IPS-18c (cell line): Measurements from ENCODE around the gene CEBPE.

ENCODE experiments used
- H3K4me3 ChIP-seq: 2 replicates; pipeline ENCODE4 v1.7.0; 2013; ENCODE audit warnings: low read depth, mild to moderate bottlenecking, low read length, moderate library complexity; ENCODE audit not compliant: insufficient read depth
- H3K9me3 ChIP-seq: one replicate; pipeline ENCODE4 v1.6.1; 2013; ENCODE audit warnings: mild to moderate bottlenecking, low read length, moderate library complexity; ENCODE audit not compliant: control insufficient read depth, insufficient read depth

Gene CEBPE

DNA sequence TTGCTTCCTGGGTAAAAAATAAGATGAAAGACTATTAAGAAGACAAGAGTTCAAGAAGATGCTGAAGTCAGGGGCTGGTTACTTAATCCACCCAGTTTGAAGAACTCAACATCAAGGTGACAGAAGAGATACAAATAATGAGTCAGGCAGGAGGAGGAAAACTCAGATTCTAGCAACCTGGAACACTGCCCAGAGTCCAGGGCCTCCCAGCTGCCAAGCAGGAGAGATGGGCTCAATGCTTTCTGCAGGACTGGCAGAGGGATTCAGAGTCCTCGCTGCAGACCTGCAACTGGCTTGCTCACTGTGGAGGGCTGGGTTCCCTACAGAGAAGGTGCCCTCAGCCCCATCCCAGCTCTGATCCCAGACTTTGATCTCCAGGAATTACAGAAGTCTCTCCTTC lies 28.6 kb upstream of the CEBPE start:
- no peak overlapping the region for H3K4me3 ChIP-seq
- peaks cover 1% of the 10 kb centered on the region for H3K9me3 ChIP-seq

DNA sequence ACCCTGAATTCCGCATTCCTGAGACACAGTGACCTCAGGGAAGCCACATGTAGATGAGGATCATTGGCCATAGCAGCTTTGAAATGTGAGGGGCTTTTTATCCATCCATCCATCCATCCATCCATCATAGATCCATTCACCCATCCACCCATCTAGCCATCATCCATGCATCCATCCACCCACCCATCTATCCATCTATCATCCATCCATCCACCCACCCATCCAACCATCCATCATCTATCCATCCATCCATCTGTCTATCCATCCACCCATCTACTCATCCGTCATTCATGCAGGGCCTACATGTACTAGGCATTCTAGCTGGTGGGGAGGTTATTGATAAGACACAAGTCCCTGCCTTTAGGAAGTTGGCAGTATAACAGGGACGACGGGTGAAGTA lies 27.9 kb upstream of the CEBPE start:
- no peak overlapping the region for H3K4me3 ChIP-seq

DNA sequence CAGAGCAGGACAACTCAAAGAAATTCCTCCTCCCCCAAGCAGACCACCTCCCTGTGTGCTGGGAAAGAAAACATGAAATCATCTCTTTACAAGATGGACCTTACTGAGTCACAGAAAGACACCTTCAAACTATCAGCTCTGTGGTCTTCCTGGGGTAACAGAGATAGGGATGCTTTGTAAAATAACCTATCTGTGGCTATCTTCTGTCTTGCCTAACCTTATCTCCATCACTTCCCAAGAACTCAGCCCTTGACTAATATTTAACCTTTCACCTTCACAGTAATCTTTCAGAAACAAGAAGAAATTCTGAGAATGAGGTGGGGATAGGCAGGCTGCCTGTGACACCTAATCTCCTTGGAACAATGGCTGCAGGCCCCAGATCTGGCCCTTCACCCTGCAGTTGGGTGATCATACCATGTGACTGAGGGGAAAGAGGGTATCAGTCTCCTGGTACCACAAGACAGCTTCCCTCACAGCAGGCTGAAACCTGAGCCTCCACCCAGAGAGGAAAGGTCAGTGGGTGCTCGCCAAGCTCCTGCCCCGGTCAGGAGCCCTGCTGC lies 27.4 kb upstream of the CEBPE start:
- H3K9me3 ChIP-seq: no peaks in the 10 kb centered on the region
- H3K4me3 ChIP-seq: no peak overlapping the region

More for the DNA sequence above, 27.9 kb upstream of the CEBPE start:
- no peaks in the 10 kb centered on the region for H3K9me3 ChIP-seq

DNA sequence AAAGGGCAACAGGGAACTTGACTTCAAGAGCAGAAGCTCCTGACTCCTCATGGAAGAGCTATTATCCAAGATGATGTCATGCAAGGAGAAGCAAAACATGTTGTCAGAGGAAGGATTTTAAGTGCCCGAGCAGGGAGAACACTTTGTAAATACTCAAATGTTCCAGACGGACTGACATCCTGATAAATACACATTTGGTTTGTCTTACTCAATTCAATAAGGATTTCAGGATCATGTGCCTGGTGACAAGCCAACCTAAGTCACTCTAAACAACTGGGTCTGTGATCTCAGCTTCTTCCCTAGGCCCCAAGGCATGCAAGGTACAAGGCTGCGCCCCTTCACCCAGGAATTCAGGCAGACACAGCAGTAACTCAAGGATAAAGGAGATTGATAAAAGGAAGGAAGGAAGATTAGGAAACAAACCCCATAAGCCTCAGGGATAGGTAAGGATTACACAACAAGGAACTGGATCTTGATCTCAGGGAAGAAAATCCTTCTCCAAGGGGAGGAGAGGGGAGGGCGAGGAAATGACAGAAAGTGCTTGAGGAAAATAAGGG lies 26.8 kb upstream of the CEBPE start:
- Histone ChIP-seq H3K9me3 (no peaks in the 10 kb centered on the region), H3K4me3 (no peak overlapping the region)

DNA sequence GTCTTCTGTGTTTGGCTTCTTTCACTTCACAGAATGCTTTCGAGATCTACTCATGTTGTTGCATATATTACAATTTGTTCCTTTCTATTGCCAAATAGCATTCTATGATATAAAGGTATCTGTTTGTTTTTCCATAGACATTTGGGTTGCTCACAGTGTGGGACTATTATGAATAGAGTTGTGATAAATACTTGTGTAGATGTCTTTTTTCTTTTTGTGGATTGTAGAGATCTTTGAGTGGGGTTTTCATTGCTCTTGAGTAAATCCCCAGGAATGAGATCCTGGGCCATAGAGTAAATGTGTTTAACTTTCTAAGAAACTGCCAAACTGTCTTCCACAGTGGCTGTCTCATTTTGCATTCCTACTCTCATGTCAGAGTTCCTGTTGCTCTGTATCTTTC lies 24.9 kb upstream of the CEBPE start:
- Histone ChIP-seq H3K9me3 (no peaks in the 10 kb centered on the region), H3K4me3 (no peak overlapping the region)

DNA sequence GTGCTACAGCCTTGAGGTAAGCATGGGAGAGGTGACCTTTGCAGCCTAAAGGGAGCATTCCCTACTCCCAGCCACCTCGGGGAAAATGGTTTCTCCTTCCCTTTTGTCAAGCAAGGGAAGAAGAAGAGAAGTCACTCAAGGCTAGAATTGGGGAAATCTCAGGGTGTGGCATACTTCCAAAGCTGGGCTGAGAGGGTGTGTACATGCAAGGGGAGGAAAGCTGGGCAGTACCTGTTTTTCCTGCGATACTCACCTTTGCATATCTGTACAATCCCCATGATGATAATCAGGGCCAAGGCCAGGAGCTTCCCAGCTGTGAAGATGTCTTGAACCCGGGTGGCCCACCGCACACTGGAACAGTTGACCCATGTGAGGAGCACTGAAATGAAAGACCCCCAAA lies 23.8 kb upstream of the CEBPE start:
- Histone ChIP-seq H3K4me3 (no peak overlapping the region), H3K9me3 (no peaks in the 10 kb centered on the region)

DNA sequence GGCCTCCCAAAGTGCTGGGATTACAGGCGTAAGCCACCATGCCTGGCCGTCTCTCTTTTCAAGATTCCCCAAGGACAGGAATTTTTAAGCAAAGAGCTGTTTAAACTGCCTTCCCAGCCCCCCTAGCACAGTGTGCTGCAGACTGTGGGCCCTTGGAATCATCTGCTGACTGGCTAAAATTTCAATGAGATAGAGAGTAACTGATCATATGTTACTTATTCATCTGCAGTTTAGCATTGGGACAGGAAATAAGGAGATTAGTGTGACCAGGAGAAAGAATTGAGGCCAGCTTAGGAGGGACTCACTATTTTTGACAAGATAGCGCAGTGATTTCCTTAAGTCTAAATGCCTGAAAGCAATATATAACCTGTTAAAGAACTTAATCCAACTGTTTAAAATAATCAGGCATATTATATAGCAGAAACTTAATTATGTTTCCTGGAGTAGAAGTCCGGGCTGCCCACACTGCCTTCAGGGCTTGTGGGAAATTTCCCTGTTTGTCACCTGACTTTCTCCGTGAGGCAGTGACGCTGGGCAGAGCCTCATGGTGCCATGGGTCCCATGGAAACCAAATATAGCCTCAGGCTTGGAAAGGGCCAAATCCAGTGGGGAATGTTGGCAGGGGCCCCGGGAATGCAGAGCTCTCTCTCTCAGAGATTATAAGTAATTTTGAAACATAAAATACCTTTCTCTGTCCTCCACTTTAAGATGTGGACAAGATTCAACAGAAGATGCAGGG lies 22.8 kb upstream of the CEBPE start:
- no peaks in the 10 kb centered on the region for H3K9me3 ChIP-seq
- no peak overlapping the region for H3K4me3 ChIP-seq

DNA sequence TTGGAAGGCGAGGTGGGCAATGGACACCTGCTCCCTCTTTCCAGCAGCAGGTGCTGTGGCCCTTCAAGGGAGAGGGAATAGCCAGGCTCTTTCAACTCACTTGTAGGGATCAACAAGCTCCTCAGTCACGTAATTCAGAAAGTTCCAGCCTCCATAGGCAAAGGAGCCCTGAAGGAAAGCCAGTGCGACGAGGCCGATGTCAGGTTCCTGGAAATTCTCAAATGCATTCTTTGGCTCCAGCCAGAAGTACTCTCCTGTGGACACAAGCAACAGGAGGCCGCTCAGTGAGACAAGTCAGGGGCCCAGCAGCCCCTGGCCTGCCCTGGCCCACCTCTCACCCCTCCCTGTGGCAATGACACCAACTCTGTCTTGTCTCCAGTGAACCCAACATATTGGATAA lies 21.3 kb upstream of the CEBPE start:
- Histone ChIP-seq H3K9me3 (no peaks in the 10 kb centered on the region), H3K4me3 (no peak overlapping the region)

DNA sequence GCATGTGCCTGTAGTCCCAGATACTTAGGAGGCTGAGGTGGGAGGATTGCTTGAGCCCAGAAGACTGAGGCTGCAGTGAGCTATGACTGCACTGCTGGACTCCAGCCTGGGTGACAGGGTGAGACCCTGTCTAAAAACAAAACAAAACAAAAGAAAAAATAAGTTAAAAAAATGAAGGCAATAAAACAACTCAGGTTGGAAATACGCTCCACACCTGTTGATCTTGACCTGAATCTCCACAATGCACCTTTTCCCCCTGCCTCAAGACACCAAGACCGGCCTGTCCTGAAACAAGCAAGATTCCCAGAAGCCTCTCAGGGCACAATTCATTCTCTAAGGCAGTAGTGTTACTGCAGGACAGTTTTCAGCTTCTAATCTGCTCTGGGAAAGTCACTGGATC lies 20.8 kb upstream of the CEBPE start:
- Histone ChIP-seq H3K9me3 (no peaks in the 10 kb centered on the region), H3K4me3 (no peak overlapping the region)

DNA sequence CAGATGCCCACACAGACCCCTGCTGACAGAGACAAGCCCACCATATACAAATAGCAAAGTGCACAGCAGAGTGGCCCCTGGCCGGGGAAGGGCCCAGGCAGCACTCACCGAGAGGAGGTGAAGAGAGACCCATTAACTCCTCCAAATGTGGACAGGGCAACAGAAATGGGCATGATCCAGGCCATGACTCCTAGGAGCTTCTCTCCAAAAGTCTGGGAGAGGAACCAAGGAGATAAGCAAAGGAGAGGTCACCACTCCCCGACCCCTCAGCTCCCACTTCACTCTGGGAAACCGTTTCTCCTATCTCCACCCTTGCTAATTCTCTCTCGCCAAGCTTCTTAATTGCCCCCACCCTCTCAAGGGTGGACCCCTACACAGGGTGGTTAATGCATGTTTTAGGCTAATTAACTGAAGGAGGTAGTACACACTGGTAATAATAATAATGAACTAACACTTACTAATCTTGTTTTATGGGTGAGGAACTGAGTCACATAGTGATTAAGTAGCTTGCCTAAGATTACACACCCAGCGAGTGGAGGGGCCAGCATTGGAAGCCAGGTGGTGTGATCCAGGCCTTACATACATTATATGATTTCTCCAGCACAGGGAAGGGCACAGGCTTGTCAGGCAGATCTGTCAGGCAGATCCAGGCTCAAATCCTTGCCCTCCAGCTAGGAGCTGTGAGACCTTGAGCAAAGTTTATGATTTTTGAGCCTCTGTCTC lies 18.9 kb upstream of the CEBPE start:
- H3K9me3 ChIP-seq: no peaks in the 10 kb centered on the region
- H3K4me3 ChIP-seq: no peak overlapping the region

DNA sequence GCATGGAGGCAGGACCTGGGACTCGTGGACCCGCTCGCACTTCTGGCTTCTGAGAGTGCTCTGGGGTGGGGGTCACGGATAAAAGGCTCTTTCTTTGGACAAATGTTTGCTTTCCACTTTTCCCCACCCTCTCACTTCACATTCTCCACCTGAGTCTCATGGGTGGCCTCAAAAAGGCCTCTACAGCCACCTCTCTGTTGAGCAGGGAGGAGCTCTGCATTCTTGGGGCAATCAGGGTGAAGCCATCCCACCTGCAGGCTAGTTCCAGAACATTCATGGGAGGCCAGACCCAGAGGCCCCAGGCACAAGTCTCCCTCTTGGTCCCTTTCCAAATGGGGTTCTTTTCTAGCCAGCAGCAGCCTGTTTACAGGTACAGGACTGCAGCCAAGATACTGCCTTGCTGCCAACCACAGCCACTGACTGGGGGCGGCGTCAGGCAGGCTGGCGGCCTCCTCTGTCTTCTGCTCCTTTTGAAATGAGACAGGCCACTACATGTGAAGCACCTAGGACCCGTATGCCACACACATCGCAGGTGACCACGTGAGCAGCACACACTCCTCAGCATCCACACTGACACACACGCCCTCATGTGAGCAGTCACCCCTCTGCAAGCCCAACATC lies 18.2 kb upstream of the CEBPE start:
- no peak overlapping the region for H3K4me3 ChIP-seq
- no peaks in the 10 kb centered on the region for H3K9me3 ChIP-seq

DNA sequence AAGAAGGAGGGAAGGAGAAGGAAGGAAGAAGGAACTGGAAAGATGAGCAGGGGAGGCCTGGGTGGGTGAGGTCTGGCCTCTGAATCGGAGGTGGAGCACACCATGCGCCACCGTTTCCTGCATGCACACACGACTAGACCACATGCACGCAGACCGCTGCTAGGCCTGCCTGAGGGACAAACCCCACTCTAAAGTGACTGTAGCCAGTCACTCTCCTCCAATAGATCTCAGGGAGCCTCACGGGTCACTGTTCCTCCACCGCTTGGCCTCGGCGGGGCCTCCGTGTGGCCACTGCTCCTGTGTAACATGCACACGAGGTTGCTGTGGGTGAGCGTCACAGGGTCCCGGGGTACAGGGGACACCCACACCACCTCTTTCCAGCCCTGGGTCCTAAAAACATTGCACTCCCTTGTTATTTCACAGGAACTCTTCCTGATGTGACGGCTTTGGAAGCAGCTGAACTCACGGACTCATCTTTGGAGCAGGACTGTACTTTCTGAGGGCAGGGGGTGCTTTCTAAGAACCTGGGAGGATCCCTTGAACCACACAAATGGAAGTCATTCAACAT lies 17.6 kb upstream of the CEBPE start:
- no peaks in the 10 kb centered on the region for H3K9me3 ChIP-seq
- no peak overlapping the region for H3K4me3 ChIP-seq

DNA sequence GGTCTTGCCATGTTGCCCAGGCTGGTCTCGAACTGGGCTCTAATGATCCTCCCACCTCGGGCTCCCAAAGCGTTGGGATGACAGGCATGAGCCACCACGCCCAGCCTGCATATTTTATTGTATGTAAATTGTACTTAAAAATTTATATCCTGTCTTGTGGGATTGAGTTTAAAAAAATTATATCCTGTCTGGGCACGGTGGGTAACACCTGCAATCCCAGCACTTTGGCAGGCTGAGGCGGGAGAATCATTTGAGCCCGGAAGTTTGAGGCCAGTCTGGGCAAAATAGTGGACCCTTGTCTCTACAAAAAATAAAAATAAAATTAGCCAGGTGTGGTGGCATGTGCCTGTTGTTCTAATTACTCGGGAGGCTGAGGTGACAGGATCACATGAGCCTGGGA lies 13.9 kb upstream of the CEBPE start:
- Histone ChIP-seq H3K9me3 (no peaks in the 10 kb centered on the region), H3K4me3 (no peak overlapping the region)

DNA sequence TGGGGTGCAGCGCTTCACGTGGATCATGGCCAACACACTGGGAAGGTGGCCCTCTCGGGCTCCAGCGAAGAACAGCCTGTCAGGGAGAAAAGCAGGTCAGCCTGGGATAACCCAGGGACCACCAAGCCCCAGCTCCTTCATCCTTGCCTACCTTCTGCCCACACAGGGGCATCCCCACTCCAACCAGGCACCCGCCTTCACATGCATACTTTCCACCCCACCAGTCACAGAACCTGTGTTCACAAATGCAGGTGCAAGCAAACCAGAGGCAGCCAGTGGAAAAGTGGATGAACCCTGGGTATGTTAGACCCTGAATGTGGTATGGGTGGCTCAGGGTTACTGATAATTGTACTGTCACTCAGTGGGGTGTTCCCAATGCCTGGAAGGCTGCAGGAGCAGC lies 12.4 kb upstream of the CEBPE start:
- Histone ChIP-seq H3K4me3 (no peak overlapping the region), H3K9me3 (no peaks in the 10 kb centered on the region)

DNA sequence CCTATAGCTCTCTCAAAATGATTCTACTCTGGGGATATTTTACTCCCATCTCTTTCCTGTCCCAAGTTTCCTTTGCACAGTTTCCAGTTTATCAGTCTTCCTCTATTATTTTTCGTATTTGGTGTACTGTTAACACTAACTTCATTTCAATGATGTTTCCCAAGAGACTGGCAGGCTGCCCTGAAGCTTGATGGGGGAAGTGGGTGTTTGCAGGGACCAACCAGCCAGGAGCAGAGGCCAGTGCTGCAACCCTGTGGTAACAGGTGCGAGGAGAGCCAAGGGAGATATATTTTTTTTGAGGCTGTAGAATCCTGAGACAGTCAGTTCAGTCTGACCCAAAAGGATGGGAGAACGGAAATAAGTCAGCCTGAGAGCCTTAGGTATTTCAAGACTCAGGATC lies 11.8 kb upstream of the CEBPE start:
- no peaks in the 10 kb centered on the region for H3K9me3 ChIP-seq
- no peak overlapping the region for H3K4me3 ChIP-seq

DNA sequence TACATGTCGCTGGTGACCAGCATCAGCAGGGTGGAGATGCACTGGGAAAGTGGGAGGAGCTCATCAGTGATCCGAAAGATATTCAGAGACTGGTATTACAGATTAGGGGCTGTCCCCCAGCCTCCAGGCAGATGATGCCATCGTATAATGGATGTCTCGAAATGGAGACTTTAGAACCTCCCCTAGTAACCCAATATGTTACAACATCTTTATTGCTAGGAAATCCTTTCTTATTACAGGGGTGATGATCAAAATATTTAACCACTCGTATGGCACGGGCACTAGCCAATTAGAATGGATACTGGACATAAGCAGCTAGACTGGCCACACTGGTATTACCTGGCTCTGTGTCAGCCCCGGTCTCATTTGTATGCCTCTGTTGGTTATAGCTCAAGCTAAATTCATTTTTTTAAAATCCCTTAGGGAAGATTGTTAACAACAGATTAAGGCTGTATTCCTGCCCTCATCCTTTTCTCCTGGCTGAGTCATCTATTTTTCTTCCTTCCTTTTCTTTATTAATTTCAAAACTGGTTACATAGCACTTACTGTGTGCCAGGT lies 10.8 kb upstream of the CEBPE start:
- H3K4me3 ChIP-seq: no peak overlapping the region
- no peaks in the 10 kb centered on the region for H3K9me3 ChIP-seq
